GM23248 (cell line): ENCODE measurements around the gene IGSF3.

ENCODE experiments used
- EZH2 ChIP-seq: fragments of 200-600 bp; sonication (generic); IDR thresholded peaks from 2 replicates; pipeline ENCODE4 v1.6.1; 2018; ENCODE audit warnings: antibody characterized with exemption, mild to moderate bottlenecking; ENCODE audit not compliant: insufficient read depth, poor library complexity, severe bottlenecking
- EZH2phosphoT487 ChIP-seq: fragments of 200-600 bp; sonication (generic); IDR thresholded peaks from 2 replicates; pipeline ENCODE4 v1.6.1; 2018; ENCODE audit warnings: antibody characterized with exemption, moderate library complexity, mild to moderate bottlenecking, low read depth; ENCODE audit not compliant: insufficient read depth

DNA sequence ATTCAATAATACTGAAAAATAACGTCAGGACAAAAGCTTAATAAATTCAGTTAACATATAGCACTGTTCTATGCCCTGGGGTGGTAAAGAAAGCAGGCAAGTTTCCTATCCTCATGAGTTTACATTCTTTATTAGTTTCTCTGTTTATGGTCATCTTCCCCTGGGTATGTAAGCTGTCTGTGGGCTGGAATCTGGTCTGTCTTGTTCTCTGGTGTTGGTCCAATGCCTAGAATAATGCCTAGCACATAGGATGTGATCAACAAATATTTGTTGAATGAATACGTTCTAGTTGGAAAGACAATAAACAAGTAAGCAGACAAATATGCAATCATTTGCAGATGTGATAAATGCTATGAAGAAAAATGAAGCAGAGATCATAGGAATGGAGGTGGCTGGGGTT is 7.2 kb upstream of the IGSF3 start:
- no peak for TF ChIP-seq EZH2phosphoT487
- no peak for TF ChIP-seq EZH2
